NCI-H1694 (cell line): ENCODE measurements around the gene FOXA3.
A peak's percentile ranks its signal among the peaks of the same experiment; 100 is the strongest.
"Not testable (repeated sequence)": the region's sequence is repeated elsewhere in the genome, so short reads cannot be mapped to it uniquely, and the experiment has no call there.

Experiments used
- DNase-seq: peaks from one replicate; lab custom pipeline; 2025; lab: John Stamatoyannopoulos, UW

The FOXA3 gene

GRCh38 chr19:45895519-45895972, 31.4 kb downstream of the FOXA3 start:
- no peak for DNase-seq

DNA sequence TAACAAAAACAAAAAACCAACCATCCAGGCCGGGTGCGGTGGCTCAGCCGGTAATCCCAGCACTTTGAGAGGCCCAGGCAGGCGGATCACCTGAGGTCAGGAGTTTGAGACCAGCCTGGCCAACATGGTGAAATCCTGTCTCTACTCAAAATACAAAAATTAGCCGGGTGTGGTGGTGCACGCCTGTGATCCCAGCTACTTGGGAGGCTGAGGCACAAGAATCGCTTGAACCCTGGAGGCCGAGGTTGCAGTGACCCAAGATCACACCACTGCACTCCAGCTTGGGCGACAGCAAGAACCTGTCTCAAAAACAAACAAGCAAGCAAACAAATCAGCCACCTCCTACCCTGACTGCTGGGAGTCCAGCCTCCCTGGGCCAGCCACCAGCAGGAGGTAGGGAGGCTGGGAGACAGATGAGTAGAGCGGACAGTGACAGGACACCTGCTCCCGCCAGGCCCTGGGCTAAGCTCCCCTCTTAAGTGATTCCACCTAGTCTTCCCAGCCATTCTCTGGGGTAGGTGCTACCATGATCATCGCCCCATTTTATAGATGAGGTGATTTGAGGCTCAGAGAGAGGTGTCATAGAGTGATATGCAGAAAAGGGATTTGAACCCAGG, 32.0 kb downstream of the FOXA3 start:
- not testable (repeated sequence) for DNase-seq

DNA sequence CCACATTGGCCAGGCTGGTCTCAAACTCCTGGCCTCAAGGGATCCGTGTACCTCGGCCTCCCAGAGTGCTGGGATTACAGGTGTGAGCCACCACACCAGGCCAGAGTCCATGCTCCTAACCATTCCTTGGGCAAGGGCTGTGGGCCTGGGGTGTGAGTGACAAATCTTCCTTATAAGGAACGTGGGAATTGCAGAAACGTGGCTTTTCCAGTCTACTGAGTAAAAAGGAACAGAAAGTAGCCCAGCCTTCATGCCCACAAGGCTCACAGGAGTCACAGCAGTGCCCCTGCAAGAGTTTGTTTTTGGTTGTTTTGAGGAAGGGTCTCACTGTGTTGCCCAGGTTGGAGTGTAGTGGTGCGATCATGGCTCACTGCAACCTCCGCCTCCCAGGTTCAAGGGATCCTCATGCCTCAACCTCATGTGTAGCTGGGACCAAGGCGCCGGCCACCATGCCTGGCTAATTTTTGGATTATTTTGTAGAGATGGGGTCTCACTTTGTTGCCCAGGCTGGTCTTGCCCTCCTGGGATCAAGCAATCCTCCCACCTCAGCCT, 33.2 kb downstream of the FOXA3 start:
- DNase-seq, result no peak

DNA sequence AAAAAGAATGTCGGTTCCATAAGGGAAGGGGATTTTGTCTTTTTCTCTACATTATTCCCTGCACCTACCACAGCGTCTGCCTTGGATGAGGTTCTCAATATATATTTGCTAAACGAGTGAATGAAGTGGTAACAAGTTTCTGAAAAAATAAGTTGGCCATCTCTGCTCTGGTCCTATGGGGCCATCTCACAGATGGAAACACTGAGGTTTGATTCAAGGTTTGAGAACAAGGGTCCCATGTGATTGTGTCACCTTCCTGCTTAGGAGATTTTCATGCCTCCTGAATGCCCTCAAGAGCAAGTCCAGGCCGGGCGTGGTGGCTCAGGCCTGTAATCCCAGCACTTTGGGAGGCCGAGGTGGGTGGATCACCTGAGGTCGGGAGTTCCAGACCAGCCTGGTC, 35.1 kb downstream of the FOXA3 start:
- no peak for DNase-seq

DNA sequence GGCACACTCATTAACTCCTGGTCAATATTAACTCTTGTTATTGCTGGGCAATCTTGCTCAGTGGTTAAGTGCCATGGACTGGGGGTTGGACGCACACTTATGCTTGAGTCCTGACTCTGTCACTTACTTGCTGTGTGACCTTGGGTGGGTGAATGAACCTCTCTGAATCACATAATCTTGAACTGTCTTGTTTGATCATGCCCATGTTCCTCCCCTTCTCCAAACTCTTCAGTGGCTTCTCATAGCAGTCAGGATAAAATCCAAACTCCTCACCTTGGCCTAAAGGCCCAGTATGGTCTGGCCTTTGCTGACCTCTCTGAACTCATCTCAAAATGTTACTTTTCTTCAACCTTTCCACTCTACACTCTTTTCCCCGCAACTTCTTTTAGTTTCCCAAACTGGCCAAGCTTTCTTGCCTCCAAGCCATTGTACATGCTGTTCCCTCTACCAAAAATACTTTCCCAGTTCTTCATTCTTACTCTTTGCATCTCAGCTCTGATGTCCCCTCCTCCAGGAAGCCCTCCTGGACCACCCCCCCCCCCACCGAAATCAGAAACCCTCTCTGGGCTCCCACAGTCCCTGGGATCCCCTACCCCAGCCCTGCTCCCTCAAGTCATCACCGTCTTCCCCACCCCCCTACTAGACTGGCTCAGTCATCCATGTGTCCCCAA, 35.9 kb downstream of the FOXA3 start:
- no peak for DNase-seq

- no peak for DNase-seq
These were observed 36.8 kb downstream of the FOXA3 start for GRCh38 chr19:45900738-45901431.

- no peak for DNase-seq
These were observed 37.3 kb downstream of the FOXA3 start for GRCh38 chr19:45901432-45901911.

DNA sequence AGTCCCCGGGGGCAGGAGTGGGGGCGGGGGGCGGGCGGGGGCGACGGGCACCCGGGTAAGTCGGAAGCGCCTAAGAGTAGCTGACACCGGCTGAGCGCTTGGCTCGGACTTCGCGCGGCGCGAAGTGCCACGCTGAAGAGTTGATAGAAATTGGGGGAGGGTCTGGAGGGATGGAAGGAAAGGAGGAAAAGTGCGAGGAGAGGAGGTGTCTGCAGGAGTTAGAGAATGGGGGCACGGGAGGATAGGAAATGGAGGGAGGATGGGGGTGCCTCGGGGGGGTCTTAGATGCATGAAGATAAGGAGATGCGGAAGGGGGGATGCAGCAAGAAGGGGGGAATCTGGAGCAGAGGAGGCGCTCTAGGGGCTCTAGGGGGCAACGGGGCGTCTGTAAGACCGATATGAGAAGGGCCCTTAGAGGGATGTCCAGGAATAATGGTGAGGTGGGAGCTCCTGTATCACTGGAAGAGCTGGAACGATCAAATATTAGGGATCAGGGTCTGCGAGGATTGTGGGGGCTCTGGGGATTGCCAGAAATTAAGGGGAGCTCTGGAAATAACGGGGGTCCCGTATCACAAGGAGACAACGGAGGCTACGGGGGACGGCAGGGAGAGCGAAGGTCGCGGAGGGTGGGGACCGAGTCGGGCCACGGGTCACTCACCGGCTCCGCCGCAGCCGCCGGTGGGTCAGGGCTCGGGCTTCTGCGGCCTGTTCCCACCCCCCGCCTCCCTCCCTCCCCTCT, 38.0 kb downstream of the FOXA3 start, which contains the start of gene MYPOP:
Gene MYPOP (minus strand): TSS at position 702 of the 739 bp plus-strand sequence. CDS start 840 bp downstream, outside the sequence.
- no peak for DNase-seq

DNA sequence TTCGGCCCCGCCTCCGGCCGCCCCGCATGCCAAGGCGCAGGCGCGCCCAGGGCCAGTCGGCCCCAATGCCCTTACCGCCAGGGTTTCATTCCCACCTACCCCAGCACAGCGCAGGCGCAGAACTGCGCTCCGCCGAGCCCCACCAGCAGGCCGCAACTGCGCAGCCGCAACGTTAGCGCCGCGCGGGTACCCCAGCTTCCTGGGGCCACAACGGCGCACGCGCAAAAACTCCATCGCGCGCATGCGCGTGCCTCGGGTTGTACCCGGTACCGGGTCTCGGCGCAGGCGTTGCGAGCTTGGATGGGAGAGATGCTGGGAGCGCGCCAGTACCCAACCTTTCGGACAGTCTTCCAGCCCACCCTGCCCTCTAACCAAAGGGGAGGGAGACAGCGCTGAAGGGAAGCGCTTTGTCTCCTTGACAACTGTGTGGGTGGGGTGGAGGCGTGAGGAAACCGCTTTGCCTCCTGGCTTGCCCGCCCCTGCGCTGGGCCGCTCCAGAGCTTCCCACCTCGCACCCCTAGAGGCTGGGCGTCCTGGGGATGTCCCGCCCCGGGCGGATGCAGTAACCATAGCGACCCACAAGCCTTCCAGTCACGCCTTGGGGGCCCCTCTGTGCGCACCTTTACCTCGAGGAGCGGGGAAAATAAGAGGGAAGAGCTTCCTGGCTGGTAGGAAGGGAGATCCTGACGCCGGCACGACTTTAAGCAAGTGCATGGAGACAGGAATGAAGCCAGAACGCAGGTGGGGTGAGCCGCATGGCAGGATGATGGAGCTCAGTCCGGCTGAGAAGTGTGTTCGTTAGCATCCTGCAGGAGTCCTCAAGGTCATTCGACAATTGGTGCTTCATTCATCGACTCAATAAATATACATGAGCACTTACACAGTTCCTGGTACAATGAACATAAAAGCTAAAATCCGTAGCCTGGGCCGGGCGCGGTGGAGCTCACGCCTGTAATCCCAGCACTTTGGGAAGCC, 38.8 kb downstream of the FOXA3 start:
- DNase-seq, result peak; percentile 96

- DNase-seq, result no peak
These were observed 40.9 kb downstream of the FOXA3 start for GRCh38 chr19:45905011-45905410.

- no peak for DNase-seq
These were observed 42.1 kb downstream of the FOXA3 start for GRCh38 chr19:45906221-45906620.

DNA sequence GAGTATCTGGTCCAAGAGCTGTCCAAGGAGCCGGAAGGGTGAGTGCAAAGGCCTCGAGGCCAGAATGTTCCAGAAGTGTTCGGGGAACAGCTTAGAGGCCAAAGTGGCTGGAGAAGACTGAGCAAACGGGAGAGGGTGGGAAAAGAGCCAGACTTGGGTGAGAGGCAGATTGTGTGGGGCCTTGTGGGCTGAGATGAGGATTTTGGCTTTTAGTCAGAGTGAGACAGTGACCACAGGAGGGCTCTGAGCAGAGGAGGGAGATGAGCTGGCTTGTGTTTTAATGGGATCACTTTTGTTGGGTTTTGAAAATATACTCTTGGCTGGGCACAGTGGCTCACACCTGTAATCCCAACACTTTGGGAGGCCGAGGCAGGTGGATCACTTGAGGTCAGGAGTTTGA, 44.8 kb downstream of the FOXA3 start:
- DNase-seq, result no peak

- DNase-seq, result no peak
These were observed 47.2 kb downstream of the FOXA3 start for GRCh38 chr19:45911291-45911690.

- no peak for DNase-seq
These were observed 50.0 kb downstream of the FOXA3 start, which contains the start of gene NANOS2 for GRCh38 chr19:45913874-45914830. Gene NANOS2, minus strand, starts transcription at chr19:45914778. Its CDS starts 85 bp downstream, at chr19:45914693.

- DNase-seq, result no peak
These were observed 53.4 kb downstream of the FOXA3 start for GRCh38 chr19:45917421-45918091.

GRCh38 chr19:45918721-45919120, 54.6 kb downstream of the FOXA3 start:
- DNase-seq, result no peak

DNA sequence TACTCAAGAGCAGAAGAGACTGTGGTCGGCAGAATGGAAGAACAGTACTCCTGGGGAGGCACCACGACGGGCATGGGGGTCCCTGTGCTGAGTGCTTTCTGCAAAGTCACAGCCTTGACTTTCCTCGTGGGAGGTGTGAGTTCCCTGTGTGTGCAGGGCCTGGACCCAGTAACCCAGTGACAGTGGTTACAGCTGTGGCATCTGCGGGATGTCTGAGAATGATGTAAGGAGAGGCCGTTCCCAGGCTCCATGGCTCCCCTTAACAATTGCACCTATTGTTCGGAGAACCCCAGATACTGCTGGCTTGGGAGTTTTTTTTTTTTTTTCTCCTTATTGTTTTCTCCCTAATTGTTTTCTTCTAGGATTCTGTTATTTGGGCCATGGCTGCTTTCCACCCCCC, 55.6 kb downstream of the FOXA3 start:
- no peak for DNase-seq

DNA sequence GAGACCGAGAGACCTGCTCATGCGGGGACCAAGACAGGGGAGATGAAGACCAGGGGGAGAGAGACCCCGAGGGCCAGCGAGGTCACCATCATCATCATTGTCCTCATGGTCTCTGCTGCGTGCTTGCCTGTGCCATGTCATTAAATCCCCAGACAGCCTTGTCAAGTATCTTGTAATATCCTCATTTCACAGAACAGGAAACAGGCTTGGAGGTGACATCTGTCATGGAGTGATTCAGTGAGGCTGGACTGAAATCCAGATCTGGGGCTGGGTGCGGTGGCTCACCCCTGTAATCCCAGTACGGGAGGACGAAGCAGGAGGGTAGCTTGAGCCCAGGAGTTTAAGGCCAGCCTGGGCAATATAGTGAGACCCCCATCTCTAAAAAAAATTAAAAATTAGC, 56.3 kb downstream of the FOXA3 start:
- no peak for DNase-seq

DNA sequence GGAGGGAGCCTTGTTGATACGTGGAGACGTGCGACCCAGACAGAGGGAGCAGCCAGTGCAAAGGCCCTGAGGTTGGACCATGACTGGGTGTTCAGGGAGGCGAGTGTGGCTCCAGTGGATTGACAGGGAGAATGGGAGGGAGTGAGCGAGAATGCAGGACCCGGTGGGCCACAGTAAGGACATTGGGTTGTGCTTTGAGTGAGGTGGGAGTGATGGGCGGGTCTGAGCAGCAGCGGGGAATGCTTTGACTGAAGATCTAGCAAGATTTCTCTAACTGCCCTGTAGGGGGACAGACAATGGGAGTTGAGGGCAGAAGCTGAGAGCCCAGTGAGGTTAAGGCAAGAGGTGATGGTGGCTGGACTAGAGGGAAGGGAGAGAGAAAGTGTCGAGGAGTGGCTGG, 58.2 kb downstream of the FOXA3 start:
- DNase-seq, result no peak
